ENCODE results near the gene ANKRD35.
A peak's percentile ranks its signal among the peaks of the same experiment; 100 is the strongest.
"Not testable (repeated sequence)": the region's sequence is repeated elsewhere in the genome, so short reads cannot be mapped to it uniquely, and the experiment has no call there.

ANKRD35 gene

GRCh38 chr1:145885738-145886287 lies at the start of gene ANKRD35:
Gene ANKRD35, minus strand, starts transcription at chr1:145885866. Its CDS starts 108 bp downstream, at chr1:145885758.
- DNase-seq: peak; percentile 92 to 93

- peak in 1 of 2 experiments; percentile 24 for DNase-seq
Measured at GRCh38 chr1:145932522-145933009, 46.9 kb upstream of the ANKRD35 start.

GRCh38 chr1:145927916-145928643 lies 42.4 kb upstream of the ANKRD35 start:
- DNase-seq: peak in 1 of 2 experiments; percentile 28

- DNase-seq: peak; percentile 91 to 95
Measured at GRCh38 chr1:145927063-145927886, 41.6 kb upstream of the ANKRD35 start, which contains the start of gene RBM8A. Gene RBM8A, minus strand, starts transcription at chr1:145927484. Its CDS starts 58 bp downstream, at chr1:145927426.

- peak; percentile 55 to 65 for DNase-seq
Measured at GRCh38 chr1:145926686-145927062, 41.0 kb upstream of the ANKRD35 start.

- DNase-seq: no peak
Measured at GRCh38 chr1:145922266-145922665, 36.6 kb upstream of the ANKRD35 start.

GRCh38 chr1:145920297-145920696 lies 34.6 kb upstream of the ANKRD35 start:
- not testable (repeated sequence) for DNase-seq

GRCh38 chr1:145918992-145919939 lies 33.6 kb upstream of the ANKRD35 start:
- peak in 1 of 2 experiments; percentile 46 for DNase-seq

GRCh38 chr1:145918144-145918991 lies 32.7 kb upstream of the ANKRD35 start, which contains the start of gene PEX11B:
Gene PEX11B, minus strand, starts transcription at chr1:145918717. Its CDS starts 29 bp downstream, at chr1:145918688.
- DNase-seq: peak; percentile 94 to 95

GRCh38 chr1:145917595-145917994 lies 31.9 kb upstream of the ANKRD35 start:
- DNase-seq: no peak

- DNase-seq: no peak
Measured at GRCh38 chr1:145916745-145917144, 31.1 kb upstream of the ANKRD35 start.

- DNase-seq: no peak
Measured at GRCh38 chr1:145912128-145912641, 26.5 kb upstream of the ANKRD35 start.

GRCh38 chr1:145908653-145909052 lies 23.0 kb upstream of the ANKRD35 start:
- no peak for DNase-seq

GRCh38 chr1:145906954-145907753 lies 21.5 kb upstream of the ANKRD35 start:
- no peak for DNase-seq

- DNase-seq: no peak
Measured at GRCh38 chr1:145901312-145902021, 15.8 kb upstream of the ANKRD35 start.

- no peak for DNase-seq
Measured at GRCh38 chr1:145898756-145899155, 13.1 kb upstream of the ANKRD35 start.

GRCh38 chr1:145897969-145898368 lies 12.3 kb upstream of the ANKRD35 start:
- no peak for DNase-seq

- DNase-seq: no peak
Measured at GRCh38 chr1:145895471-145895870, 9.8 kb upstream of the ANKRD35 start.

All from activated CD4-positive, alpha-beta T cell treated with anti-CD3 and anti-CD28 coated beads, Interleukin-2, amount 50 U/mL, for 48 hours (primary cell).